ENCODE data around the gene ATP11B. TPM values are rescaled to one million over a fixed set of nuclear protein-coding genes. Genes with fewer than 3 reads are reported as not detected.
A peak's percentile ranks its signal among the peaks of the same experiment; 100 is the strongest.

Gene ATP11B
- total and polyA plus RNA-seq, 9 of the 15 experiments (the other 6 are each of a cell fraction or from before 2014, with no cell fraction given): 11.9 to 68.7 (median 41.8) TPM

DNA sequence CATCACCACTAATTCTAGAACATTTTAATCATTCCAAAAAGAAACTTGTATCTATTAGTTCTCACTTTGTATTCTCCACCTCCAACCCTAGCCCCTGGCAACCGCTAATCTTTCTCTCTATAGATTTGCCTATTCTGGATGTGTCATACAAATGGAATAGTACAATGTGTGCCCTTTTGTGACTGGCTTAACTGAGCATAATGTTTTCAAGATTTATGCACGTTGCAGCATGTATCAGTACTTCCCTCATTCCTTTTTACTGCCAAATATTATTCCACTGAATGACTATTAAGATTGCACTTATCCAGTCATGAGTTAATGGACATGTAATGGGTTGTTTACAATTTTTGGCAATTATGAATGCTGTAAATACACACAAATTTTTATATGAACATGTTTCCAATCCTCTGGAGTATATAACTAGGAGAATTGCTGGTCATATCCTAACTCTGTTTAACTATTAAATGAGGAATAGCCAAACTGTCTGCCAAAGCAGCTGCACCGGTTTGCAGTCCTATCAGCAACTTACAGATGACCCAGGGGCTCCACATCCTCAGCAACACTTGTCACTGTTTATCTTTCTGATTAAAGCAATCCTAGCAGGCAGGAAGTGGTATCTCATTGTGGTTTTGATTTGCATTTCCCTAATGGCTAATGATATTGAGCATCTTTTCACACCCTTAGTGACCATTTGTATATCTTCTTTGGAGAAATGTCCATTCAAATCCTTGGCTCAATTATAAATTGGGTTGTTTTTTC lies 144.2 kb downstream of the ATP11B start (continued):
- TF ChIP-seq GATAD2B (IDR thresholded peaks at IDR 0.05; ENCODE audit: borderline replicate concordance) (peak; percentile 29; the same call in 1 of the 2 replicates), JUND (IDR thresholded peaks at IDR 0.05; ENCODE audit: borderline replicate concordance, low read depth, low read length) (peak; percentile 65; the same call in 1 of the 2 replicates), JUND (tag; IDR thresholded peaks at IDR 0.05; ENCODE audit: borderline replicate concordance, low read depth, low read length) (no peak; the same call in 2 of the 3 replicates), SMARCC2 (IDR thresholded peaks at IDR 0.05; ENCODE audit: low read depth) (peak; percentile 75), NCOA1 (IDR thresholded peaks at IDR 0.05; ENCODE audit: low read depth) (peak; percentile 69), MEF2D (tag; conservative IDR thresholded peaks at IDR 0.05; ENCODE audit: low read depth) (0 out of 2 replicates have a peak, but pooled peaks have one; percentile 35), NR1H2 (CRISPR knock-in tag; IDR thresholded peaks at IDR 0.05) (no peak), ZNF584 (CRISPR knock-in tag; IDR thresholded peaks at IDR 0.05; ENCODE audit: low read depth) (peak; percentile 91), ETS1 (conservative IDR thresholded peaks at IDR 0.05; ENCODE audit: control insufficient read depth, low read depth, low read length) (0 out of 2 replicates have a peak, but pooled peaks have one; percentile 44), ZNF583 (CRISPR knock-in tag; IDR thresholded peaks at IDR 0.05) (no peak), SRF (CRISPR knock-in tag; IDR thresholded peaks at IDR 0.05) (0 out of 4 replicates have a peak, but pooled peaks of 1 of the 2 experiments have one; percentile 22), TRIM24 (IDR thresholded peaks at IDR 0.05) (peak; percentile 81 to 91), HMG20A (CRISPR knock-in tag; conservative IDR thresholded peaks at IDR 0.05) (0 out of 2 replicates have a peak, but pooled peaks have one; percentile 74), MYNN (IDR thresholded peaks at IDR 0.05) (peak; percentile 56), MYNN (CRISPR knock-in tag; IDR thresholded peaks at IDR 0.05) (no peak), TAF1 (IDR thresholded peaks at IDR 0.05; ENCODE audit: control insufficient read depth, extremely low read depth, insufficient read depth, low read length, severe bottlenecking) (peak; percentile 45), MLX (CRISPR knock-in tag; conservative IDR thresholded peaks at IDR 0.05) (no peak)
- TF ChIP-seq, protein P1, sequence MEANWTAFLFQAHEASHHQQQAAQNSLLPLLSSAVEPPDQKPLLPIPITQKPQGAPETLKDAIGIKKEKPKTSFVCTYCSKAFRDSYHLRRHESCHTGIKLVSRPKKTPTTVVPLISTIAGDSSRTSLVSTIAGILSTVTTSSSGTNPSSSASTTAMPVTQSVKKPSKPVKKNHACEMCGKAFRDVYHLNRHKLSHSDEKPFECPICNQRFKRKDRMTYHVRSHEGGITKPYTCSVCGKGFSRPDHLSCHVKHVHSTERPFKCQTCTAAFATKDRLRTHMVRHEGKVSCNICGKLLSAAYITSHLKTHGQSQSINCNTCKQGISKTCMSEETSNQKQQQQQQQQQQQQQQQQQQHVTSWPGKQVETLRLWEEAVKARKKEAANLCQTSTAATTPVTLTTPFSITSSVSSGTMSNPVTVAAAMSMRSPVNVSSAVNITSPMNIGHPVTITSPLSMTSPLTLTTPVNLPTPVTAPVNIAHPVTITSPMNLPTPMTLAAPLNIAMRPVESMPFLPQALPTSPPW (CRISPR knock-in tag; IDR thresholded peaks at IDR 0.05): peak; percentile 52
- TF ChIP-seq, protein P2, sequence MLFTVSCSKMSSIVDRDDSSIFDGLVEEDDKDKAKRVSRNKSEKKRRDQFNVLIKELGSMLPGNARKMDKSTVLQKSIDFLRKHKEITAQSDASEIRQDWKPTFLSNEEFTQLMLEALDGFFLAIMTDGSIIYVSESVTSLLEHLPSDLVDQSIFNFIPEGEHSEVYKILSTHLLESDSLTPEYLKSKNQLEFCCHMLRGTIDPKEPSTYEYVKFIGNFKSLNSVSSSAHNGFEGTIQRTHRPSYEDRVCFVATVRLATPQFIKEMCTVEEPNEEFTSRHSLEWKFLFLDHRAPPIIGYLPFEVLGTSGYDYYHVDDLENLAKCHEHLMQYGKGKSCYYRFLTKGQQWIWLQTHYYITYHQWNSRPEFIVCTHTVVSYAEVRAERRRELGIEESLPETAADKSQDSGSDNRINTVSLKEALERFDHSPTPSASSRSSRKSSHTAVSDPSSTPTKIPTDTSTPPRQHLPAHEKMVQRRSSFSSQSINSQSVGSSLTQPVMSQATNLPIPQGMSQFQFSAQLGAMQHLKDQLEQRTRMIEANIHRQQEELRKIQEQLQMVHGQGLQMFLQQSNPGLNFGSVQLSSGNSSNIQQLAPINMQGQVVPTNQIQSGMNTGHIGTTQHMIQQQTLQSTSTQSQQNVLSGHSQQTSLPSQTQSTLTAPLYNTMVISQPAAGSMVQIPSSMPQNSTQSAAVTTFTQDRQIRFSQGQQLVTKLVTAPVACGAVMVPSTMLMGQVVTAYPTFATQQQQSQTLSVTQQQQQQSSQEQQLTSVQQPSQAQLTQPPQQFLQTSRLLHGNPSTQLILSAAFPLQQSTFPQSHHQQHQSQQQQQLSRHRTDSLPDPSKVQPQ (CRISPR knock-in tag; IDR thresholded peaks at IDR 0.05; ENCODE audit: borderline replicate concordance): no peak
- TF ChIP-seq, protein P3, sequence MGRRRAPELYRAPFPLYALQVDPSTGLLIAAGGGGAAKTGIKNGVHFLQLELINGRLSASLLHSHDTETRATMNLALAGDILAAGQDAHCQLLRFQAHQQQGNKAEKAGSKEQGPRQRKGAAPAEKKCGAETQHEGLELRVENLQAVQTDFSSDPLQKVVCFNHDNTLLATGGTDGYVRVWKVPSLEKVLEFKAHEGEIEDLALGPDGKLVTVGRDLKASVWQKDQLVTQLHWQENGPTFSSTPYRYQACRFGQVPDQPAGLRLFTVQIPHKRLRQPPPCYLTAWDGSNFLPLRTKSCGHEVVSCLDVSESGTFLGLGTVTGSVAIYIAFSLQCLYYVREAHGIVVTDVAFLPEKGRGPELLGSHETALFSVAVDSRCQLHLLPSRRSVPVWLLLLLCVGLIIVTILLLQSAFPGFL (CRISPR knock-in tag; IDR thresholded peaks at IDR 0.05): no peak
